Skin epidermis (tissue), 12 donors: Measurements from ENCODE around the gene MDP1.
"Not testable (repeated sequence)": the region's sequence is repeated elsewhere in the genome, so short reads cannot be mapped to it uniquely, and the experiment has no call there.

Source experiments
- H3K27ac ChIP-seq, 21 experiments: fragments of 200-600 bp; sonication (generic) in 11 of 21; one replicate each; pipeline ENCODE4 v1.5.0; 2020; ENCODE audit warnings: mild to moderate bottlenecking in 3 of 21, inconsistent platforms in 2 of 21, moderate library complexity in 2 of 21
- H3K4me3 ChIP-seq, 7 experiments: fragments of 200-600 bp; sonication (generic) in 2 of 7; one replicate each; pipeline ENCODE4 v1.5.0; 2020; ENCODE audit warnings: inconsistent platforms in 2 of 7, mild to moderate bottlenecking in 2 of 7, moderate library complexity in 1 of 7

The MDP1 gene

GRCh38 chr14:24206260-24207103, 9.4 kb downstream of the MDP1 start:
- Histone ChIP-seq H3K27ac (no peak overlapping the region), H3K4me3 (no peak overlapping the region)

GRCh38 chr14:24204163-24205146, 11.4 kb downstream of the MDP1 start:
- Histone ChIP-seq H3K27ac (no peak overlapping the region), H3K4me3 (no peak overlapping the region)

DNA sequence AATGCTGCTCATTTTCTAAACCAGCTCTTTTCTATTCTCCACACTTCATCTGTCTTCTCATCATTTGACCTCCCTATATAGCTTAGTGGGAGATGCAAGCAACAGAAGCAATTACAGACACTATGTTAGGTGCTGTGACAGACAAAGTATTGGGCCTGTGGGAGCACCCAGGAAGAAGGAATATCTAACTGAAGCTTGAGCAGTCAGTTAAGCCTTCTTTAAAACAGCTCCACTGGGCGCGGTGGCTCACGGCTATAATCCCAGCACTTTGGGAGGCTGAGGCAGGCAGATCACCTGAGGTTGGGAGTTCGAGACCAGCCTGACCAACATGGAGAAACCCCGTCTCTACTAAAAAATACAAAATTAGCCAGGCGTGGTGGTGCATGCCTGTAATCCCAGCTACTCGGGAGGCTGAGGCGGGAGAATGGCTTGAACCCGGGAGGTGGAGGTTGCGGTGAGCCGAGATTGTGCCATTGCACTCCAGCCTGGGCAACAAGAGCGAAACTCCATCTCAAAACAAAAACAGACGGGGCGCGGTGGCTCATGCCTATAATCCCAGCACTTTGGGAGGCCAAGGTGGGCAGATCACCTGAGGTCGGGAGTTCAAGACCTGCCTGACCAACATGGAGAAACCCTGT, 12.5 kb downstream of the MDP1 start:
- not testable (repeated sequence) for H3K4me3 ChIP-seq, H3K27ac ChIP-seq

DNA sequence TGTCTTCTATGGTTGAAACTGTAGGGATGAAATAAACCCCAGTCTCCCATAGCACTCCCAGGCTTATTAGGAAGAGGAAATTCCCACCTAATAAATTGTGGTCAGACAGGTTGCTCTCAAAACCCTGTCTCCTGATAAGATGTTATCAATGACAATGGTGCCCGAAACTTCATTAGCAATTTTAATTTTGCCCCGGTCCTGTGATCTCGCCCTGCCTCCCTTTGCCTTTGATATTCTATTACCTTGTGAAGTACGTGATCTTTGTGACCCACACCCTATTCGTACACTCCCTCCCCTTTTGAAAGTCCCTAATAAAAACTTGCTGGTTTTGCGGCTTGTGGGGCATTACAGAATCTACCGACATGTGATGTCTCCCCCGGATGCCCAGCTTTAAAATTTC, 13.3 kb downstream of the MDP1 start:
- not testable (repeated sequence) for H3K4me3 ChIP-seq, H3K27ac ChIP-seq

DNA sequence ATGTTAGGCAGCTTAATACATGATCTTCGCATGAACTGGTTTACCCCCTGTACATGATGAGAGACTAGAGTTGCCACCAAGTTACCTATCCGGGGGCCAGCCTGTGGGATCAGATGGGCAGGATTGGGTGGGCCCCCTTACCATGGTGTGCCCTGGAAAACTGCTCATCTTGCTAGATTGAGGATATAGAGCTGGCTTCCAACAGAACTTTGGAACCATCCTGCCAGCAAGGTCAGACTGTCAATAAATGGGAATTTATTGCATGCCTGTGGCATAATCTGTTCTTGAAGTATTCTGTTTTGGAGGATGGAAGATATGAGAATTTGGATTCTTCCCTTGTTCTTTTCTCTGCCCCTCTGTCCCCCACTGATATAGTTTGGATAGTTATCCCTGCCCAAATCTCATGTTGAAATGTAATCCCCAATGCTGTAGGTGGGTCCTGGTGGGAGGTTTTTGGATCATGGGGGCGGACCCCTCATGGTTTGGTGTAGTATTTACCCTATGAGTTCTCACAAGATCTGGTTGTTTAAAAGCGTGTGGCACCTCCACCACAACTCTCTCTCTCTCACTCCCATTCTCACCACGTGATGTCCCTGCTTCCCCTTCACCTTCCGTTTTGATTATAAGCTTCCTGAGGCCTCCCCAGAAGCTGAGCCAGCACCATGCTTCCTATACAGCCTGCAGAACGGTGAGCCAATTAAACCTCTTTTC, 16.9 kb downstream of the MDP1 start:
- Histone ChIP-seq H3K4me3 (no peak overlapping the region), H3K27ac (peak overlapping the region in 2 of 21 experiments; percentile 23 to 33)

GRCh38 chr14:24197056-24197450, 18.8 kb downstream of the MDP1 start:
- peak overlapping the region in 2 of 21 experiments; percentile 99 to 100 for H3K27ac ChIP-seq
- H3K4me3 ChIP-seq, result peak overlapping the region in 3 of 7 experiments; percentile 74 to 92 (median 75)

- Histone ChIP-seq H3K4me3 (peak overlapping the region; percentile 53 to 92 (median 74)), H3K27ac (peak overlapping the region; percentile 96 to 100 (median 99))
Measured at GRCh38 chr14:24196071-24197055, 19.5 kb downstream of the MDP1 start.

DNA sequence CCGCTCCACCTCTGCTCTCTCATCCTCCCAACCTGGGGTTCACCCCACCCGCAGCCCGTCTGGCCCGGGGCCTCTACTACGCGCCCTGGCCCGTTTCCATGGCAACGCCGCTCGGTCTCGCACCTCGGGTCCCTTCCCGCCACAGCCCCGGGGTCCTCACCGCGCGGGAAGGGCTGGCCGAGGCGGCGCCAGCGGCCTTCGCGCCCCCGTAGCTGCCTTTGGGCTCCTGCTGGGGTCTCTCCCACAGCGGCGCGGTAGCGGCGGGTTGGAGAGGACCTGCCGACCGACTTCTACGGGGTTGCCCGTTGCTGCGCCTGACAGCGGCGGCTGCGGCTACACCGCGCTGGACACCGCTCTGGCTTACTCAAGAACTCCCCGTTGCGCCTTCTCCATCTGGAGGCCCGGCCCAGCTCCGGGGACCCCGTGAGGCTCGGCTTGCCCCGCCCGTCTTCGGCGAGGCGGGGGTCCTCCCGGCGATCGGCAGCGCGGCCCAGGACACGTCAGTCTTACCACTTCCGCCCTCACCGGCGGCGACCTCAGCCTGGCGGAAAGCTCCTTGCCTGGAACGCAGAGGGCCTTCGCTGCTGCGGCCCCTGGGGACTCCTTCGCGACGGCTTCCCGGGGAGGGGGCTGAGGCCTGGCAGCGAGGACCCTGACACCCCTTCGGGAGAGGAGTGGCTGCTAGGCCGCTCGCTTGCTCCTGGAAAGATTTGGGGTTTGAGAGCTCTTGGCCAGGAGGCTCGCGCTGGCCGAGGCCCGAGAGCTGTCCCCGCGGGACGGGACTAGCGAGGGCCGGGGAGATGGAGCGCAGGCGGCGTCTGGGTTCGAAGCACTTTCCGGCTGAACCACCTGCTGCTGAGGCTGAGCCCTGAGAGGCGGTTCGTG, 20.4 kb downstream of the MDP1 start, which contains the start of gene TM9SF1:
TM9SF1 (minus strand) TSS at position 256 of the 885 bp plus-strand sequence. CDS start 422 bp downstream, outside the sequence.
- peak within 1 kb of the TSS; percentile 96 to 100 (median 99) for H3K27ac ChIP-seq
- H3K4me3 ChIP-seq, result peak within 1 kb of the TSS; percentile 53 to 92 (median 74)

- H3K27ac ChIP-seq, result peak overlapping the region; percentile 96 to 100 (median 99)
- H3K4me3 ChIP-seq, result peak overlapping the region; percentile 53 to 92 (median 74)
Measured at GRCh38 chr14:24194873-24195185, 21.0 kb downstream of the MDP1 start.

DNA sequence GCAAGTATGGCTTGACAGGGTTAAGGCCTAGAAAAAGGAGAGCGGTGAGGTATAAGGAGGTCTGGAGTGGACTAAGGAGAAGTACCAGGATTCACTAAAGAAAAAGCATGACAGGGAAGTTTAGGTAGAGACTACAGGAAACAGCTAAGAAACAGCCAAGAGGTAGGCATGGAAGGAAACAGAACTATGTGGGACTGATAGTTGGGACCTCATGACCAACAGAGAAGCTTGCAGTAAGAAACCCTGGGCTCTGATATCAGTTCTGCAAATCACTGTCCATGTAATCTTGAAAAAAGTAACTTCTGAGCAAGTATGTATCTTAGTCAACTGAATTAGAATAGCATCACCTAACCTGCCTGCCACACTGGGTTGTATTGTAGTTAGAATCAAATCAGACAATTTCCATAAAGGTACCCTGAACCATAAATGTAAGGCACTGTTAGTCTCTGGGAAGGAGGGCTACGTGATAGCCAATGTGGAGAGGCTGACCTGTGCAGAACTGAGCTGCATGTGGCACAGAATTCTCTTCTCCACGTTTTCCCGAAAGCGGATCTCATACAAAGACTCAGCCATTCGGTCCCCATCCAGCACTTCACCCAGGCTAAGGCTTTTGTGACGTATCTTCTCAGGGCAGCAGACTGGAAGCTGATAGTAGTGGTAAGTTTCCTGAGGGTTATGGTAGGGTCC, 21.5 kb downstream of the MDP1 start:
- Histone ChIP-seq H3K4me3 (peak overlapping the region; percentile 53 to 92 (median 74)), H3K27ac (peak overlapping the region; percentile 96 to 100 (median 99))

GRCh38 chr14:24192933-24193332, 22.9 kb downstream of the MDP1 start:
- H3K4me3 ChIP-seq, result no peak overlapping the region
- H3K27ac ChIP-seq, result no peak overlapping the region

DNA sequence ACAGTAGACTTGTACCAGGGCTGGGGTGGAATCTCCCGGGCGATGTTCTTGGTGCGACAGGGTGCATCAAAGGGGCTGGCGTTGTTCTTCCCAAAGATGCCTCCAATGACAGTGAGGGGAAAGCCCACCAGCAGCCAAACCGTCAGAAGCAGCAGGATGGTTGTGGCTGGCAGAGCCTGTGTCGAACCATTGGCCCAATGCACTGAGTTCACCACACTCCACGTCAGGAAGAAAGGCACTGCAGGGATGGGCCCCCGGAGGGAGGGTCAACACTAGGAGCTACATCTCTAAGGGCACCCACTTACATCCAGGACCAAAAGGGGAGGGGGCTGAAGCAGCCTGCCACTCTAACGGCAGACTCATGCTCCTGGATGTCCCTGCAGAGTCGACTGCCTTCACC, 25.4 kb downstream of the MDP1 start:
- Histone ChIP-seq H3K4me3 (no peak overlapping the region), H3K27ac (no peak overlapping the region)

DNA sequence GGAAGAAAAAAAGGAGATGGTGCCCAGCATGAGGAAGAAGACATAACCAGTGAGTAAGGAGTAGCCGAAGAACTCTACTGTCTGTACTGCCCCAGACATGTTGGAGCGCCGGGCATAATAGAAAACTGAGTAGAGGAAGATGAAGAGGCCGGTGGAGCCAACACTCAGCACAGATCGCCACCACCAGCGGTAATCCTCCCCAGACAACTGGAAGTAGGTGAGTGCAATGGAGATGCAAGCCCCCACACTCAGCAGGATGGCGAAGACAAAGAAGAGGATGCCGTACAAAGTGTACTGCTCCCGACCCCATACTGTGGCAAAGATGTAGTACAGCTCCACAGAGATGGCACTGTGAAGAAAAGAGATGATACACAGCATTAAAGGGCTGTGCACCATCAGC, 26.4 kb downstream of the MDP1 start:
- Histone ChIP-seq H3K4me3 (no peak overlapping the region), H3K27ac (peak overlapping the region in 9 of 21 experiments; percentile 23 to 95 (median 86))

- peak overlapping the region in 5 of 7 experiments; percentile 56 to 81 (median 75) for H3K4me3 ChIP-seq
- H3K27ac ChIP-seq, result peak overlapping the region in 15 of 21 experiments; percentile 23 to 95 (median 73)
Measured at GRCh38 chr14:24189059-24189375, 26.8 kb downstream of the MDP1 start.

- peak within 1 kb of the TSS; percentile 51 to 81 (median 75) for H3K4me3 ChIP-seq
- peak within 1 kb of the TSS; percentile 31 to 95 (median 81) for H3K27ac ChIP-seq
Measured at GRCh38 chr14:24188251-24189058, 27.4 kb downstream of the MDP1 start, which contains the start of gene IPO4. TSS of gene IPO4 (minus strand) at chr14:24188816. CDS start at chr14:24188787, 29 bp downstream.

GRCh38 chr14:24187539-24187915, 28.3 kb downstream of the MDP1 start:
- peak overlapping the region in 2 of 7 experiments; percentile 56 to 81 for H3K4me3 ChIP-seq
- H3K27ac ChIP-seq, result peak overlapping the region in 8 of 21 experiments; percentile 54 to 95 (median 86)
